GM12801 (cell line): Measurements from ENCODE around the gene ABHD6.

Source experiments
- TF ChIP-seq, protein P1 (sequence below): IDR thresholded peaks from one replicate; pipeline ENCODE4 v1.5.1; 2011; ENCODE audit warnings: control low read depth; ENCODE audit not compliant: insufficient read length; ENCODE audit errors: extremely low read depth

ABHD6 gene

DNA sequence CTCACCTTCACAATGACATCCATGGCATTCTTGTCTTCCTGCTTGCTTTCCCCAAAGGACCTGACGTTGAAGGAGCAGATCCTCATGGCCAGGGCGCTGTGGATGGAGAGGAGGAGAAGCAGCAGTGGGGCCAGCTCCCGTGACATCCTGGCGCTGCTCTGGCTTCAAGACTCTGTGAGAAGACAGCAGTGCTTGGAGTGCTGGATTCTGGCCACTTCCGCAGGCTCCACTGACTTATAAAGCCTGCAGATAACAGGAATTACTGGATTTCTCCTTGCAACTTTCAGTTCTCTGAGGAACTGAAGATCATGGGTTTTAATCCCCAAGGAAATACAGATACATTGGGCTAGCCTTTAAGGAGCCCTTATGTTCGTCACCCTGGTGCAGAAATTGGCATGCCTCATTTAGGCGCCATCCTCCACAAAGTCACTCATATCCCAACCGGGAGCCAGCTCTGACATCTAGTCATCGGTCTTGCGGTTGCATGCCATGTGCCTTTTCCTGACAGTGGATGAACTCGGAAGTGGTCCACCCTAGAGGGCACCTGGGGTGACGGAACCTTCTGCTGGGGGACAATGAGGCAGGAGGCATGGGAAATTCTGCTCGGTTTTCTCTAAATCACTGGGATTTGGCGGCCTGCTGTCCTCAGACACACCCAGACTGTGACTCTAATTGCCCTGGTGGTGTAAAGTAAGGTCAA lies 26.7 kb upstream of the ABHD6 start, which contains the start of gene DNASE1L3:
Gene DNASE1L3, minus strand, starts transcription at position 212 of the 700 bp plus-strand sequence. Its CDS starts 66 bp downstream, at position 146.
- TF ChIP-seq, protein P1, sequence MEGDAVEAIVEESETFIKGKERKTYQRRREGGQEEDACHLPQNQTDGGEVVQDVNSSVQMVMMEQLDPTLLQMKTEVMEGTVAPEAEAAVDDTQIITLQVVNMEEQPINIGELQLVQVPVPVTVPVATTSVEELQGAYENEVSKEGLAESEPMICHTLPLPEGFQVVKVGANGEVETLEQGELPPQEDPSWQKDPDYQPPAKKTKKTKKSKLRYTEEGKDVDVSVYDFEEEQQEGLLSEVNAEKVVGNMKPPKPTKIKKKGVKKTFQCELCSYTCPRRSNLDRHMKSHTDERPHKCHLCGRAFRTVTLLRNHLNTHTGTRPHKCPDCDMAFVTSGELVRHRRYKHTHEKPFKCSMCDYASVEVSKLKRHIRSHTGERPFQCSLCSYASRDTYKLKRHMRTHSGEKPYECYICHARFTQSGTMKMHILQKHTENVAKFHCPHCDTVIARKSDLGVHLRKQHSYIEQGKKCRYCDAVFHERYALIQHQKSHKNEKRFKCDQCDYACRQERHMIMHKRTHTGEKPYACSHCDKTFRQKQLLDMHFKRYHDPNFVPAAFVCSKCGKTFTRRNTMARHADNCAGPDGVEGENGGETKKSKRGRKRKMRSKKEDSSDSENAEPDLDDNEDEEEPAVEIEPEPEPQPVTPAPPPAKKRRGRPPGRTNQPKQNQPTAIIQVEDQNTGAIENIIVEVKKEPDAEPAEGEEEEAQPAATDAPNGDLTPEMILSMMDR = no peak

DNA sequence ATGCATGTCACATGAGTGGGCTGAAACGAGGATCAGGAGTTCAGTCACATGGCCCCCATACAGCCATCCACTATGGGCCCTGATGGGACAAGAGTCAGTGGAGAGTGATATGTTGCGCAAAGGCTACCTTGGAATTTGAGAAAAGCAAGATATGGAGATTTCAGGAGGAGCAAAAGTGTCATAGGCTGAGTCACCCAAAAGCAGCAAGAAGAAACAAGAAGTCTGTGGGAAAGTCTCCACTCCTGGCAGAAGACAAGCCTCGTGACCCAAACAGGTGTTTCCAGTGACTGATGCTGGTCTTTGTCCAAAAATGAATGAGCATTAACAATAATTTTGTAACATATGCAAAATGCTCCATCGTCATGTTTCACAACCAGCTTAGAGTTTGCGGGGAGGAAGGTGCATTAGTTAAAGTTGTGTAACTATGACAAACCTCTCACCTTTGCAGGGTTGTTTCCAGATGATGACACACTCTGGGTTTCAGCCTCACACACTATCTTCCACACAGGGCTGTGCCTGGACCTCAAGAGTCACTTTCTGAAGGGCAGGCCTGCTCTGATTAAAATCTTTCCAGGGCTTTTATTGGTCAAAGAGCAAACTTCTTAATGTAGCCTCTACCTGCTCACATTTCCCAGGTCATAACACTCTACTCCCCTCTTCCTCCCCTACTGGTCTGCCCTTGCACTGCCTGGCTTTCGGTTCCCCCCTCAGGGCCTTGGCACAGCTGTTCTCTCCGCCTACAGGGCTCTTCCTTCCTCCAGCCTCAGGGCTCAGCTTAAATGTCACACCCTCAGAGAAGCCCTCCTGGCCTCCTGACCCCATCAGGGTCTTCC lies 22.9 kb upstream of the ABHD6 start:
- TF ChIP-seq, protein P1 = no peak

DNA sequence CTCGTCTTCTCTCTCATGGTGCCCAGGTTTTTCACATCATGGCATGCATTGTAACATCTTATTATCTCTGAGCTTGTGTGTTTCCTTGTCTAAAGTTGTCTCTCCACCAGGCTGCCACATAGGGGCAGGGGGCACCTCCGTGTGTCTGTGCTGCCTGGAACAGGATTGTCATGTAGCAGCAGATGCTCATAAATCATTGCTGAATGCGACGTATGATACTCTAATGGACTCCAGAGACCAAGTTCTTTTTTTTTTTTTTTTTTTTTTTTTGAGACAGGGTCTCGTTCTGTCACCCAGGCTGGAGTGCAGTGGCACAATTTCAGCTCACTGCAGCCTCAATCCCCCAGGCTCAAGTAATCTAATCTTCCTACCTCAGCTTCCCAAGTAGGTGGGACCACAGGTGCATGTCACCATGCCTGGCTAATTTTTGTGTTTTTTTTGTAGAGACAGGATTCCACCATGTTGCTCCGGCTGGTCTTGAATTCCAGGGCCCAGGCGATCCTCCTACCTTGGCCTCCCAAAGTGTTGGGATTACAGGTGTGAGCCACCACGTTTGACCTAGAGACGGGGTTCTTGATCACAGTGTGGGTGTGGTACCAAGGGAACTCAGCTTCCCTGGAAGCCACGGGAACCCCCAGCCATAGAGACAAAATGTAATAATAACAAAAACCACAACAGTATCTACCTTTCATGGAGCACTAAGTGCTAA lies 22.1 kb upstream of the ABHD6 start:
- TF ChIP-seq, protein P1 = no peak

DNA sequence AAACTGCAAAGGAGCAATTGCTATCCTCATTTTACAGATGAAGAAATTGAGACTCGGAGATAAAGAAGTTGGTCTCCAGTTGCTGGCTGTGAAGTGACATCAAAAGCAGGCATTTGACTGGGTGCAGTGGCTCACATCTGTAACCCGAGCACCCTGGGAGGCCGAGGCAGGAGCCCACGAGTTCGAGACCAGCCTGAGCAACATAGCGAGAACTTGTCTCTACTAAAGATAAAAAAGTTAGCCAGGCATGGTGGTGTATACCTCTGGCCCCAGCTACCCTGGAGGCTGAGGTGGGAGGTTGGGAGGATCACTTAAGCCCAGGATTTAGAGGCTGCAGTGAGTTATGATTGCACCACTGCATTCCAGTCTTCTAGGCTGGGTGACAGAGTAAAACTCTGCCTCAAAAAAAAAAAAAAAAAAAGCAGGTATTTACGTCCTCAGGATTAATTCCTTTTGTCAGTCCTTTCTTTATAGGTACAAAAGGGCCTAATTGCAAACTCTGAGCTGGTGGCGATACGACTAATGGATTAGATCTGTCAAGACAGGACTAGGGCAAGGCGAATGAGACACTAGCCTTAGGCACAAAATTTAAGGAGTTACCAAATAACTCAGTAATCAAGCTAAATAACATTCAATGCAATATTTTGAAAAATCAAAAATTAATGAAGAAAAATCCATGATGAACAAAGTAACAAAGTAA lies 20.9 kb upstream of the ABHD6 start:
- TF ChIP-seq, protein P1 = no peak

DNA sequence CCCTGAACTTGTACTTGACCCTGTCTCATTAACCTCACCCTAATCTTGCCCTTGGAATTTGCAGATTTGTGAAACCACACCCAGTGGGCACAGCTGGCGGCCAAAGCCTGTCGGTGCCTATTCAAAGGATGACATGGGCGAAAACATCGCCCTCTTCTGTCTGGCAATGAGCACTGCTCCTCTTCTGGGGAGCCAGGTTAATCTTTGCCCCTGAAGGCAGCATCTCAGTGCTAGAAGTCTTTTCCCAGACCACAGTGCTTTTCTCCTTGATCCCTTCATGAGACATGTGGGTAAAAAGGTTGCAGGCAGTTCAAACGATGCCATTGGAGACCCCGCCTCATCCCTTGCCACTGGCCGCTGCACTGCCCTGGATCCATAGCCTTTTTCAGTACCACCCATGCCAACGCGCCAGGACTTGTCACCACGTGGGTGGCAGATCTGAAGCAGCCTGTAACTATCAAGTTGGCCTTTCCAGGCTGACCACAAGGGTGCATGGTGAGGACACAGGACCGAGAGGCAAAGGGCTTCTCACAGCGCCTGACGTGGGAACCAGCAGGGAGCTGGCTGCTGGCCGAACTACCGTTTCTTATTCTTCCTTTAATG lies 20.3 kb upstream of the ABHD6 start:
- TF ChIP-seq, protein P1 = no peak

DNA sequence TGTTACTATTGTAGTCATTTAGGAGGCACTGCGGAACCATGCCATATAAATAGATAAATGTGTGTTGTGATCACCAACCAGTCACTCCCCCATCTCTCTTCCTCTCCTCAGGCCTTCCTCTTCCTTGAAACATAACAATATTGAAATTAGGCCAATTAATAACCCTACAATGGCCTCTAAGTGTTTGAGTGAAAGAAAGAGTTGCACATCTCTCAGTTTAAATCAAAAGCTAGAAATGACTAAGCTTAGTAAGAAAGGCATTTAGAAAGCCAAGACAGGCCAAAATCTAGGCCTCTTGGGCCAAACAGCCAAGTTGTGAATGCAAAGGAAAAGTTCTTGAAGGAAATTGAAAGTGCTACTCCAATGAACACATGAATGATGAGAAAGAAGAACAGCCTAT lies 18.7 kb upstream of the ABHD6 start:
- TF ChIP-seq, protein P1 = no peak
